Breast epithelium (tissue), 3 donors: ENCODE data around the gene ZRANB1.

Experiments
- POLR2A ChIP-seq: fragments of 450-650 bp; IDR thresholded peaks from one replicate; pipeline ENCODE4 v1.6.1; 2016; ENCODE audit warnings: antibody characterized with exemption, mild to moderate bottlenecking, moderate library complexity
- POLR2AphosphoS5 ChIP-seq, 3 donors: sonication (generic); formaldehyde crosslinking; IDR thresholded peaks; one replicate each; pipeline ENCODE4 v1.6.1; 2017; ENCODE audit warnings: antibody characterized with exemption in 3 of 3
- TF ChIP-seq, protein P1 (sequence below), 3 donors: fragments of 450-650 bp; IDR thresholded peaks; one replicate each; pipeline ENCODE4 v1.5.1; 2016 to 2017; ENCODE audit warnings: antibody characterized with exemption in 3 of 3, mild to moderate bottlenecking in 3 of 3, moderate library complexity in 3 of 3

DNA sequence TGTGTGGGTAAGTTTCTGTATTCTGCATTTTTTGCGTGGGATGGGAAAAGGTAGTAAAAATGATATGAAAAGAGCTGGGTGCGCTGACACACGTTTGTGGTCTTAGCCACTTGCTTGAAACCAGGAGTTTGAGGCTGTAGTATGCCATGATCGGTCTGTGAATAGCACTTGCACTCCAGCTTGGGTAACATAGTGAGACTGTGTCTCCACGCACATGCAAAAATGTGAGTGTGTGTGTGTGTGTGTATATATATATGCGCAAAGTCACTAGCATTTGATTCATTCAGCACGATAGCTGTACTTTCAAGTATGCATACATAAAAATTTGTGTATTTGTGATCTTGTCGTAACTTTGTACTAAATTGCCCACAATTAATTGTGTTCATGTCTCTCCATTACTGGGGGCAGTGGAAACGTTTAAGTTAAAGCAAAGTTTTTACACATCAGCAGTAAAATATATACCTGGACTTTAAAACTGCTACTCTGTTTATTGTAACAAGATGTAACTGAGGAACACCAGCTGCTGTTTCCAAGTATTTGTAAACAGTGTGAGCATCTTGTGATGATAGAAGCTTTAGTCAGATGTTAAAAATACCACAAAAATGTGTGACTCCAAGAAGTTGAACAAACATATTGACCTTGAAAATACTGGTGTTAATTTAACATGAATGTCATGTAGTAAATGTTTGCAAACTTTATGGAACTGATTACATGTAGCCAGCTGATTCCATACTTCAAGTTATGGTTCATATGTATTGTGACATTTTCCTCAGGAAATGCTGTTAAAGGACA lies 1.6 kb downstream of the ZRANB1 start:
- TF ChIP-seq, protein P1, sequence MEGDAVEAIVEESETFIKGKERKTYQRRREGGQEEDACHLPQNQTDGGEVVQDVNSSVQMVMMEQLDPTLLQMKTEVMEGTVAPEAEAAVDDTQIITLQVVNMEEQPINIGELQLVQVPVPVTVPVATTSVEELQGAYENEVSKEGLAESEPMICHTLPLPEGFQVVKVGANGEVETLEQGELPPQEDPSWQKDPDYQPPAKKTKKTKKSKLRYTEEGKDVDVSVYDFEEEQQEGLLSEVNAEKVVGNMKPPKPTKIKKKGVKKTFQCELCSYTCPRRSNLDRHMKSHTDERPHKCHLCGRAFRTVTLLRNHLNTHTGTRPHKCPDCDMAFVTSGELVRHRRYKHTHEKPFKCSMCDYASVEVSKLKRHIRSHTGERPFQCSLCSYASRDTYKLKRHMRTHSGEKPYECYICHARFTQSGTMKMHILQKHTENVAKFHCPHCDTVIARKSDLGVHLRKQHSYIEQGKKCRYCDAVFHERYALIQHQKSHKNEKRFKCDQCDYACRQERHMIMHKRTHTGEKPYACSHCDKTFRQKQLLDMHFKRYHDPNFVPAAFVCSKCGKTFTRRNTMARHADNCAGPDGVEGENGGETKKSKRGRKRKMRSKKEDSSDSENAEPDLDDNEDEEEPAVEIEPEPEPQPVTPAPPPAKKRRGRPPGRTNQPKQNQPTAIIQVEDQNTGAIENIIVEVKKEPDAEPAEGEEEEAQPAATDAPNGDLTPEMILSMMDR (IDR thresholded peaks at IDR 0.05), result no peak
- TF ChIP-seq POLR2AphosphoS5 (IDR thresholded peaks at IDR 0.05), result no peak
- no peak for TF ChIP-seq POLR2A
